ENCODE results near the gene STX16.

STX16 gene

GRCh38 chr20:58650776-58651558, at the start of gene STX16:
Gene STX16 (plus strand): TSS chr20:58651283. CDS start chr20:58652007, 724 bp downstream.
- peak; percentile 83 to 85 for DNase-seq (ENCODE audit: low read depth in 2 of 2)

GRCh38 chr20:58602124-58602523, 49.0 kb upstream of the STX16 start:
- no peak for DNase-seq (ENCODE audit: low read depth in 2 of 2)

GRCh38 chr20:58603721-58604120, 47.4 kb upstream of the STX16 start:
- no peak for DNase-seq (ENCODE audit: low read depth in 2 of 2)

- DNase-seq (ENCODE audit: low read depth in 2 of 2) = no peak
These were observed 46.8 kb upstream of the STX16 start for GRCh38 chr20:58604128-58604881.

GRCh38 chr20:58605292-58606065, 45.6 kb upstream of the STX16 start:
- DNase-seq (ENCODE audit: low read depth in 2 of 2) = no peak

GRCh38 chr20:58606184-58606583, 44.9 kb upstream of the STX16 start:
- no peak for DNase-seq (ENCODE audit: low read depth in 2 of 2)

GRCh38 chr20:58608096-58608840, 42.8 kb upstream of the STX16 start:
- DNase-seq (ENCODE audit: low read depth in 2 of 2) = no peak

GRCh38 chr20:58609026-58609425, 42.1 kb upstream of the STX16 start:
- DNase-seq (ENCODE audit: low read depth in 2 of 2) = no peak

- no peak for DNase-seq (ENCODE audit: low read depth in 2 of 2)
These were observed 40.8 kb upstream of the STX16 start for GRCh38 chr20:58610071-58610800.

- DNase-seq (ENCODE audit: low read depth in 2 of 2) = no peak
These were observed 40.3 kb upstream of the STX16 start for GRCh38 chr20:58610811-58611210.

- DNase-seq (ENCODE audit: low read depth in 2 of 2) = no peak
These were observed 39.6 kb upstream of the STX16 start for GRCh38 chr20:58611236-58612030.

GRCh38 chr20:58612121-58612691, 38.9 kb upstream of the STX16 start:
- no peak for DNase-seq (ENCODE audit: low read depth in 2 of 2)

- no peak for DNase-seq (ENCODE audit: low read depth in 2 of 2)
These were observed 37.8 kb upstream of the STX16 start for GRCh38 chr20:58613061-58613854.

GRCh38 chr20:58614366-58614765, 36.7 kb upstream of the STX16 start:
- no peak for DNase-seq (ENCODE audit: low read depth in 2 of 2)

GRCh38 chr20:58614984-58615760, 35.9 kb upstream of the STX16 start:
- no peak for DNase-seq (ENCODE audit: low read depth in 2 of 2)

- no peak for DNase-seq (ENCODE audit: low read depth in 2 of 2)
These were observed 34.7 kb upstream of the STX16 start for GRCh38 chr20:58616411-58616810.

GRCh38 chr20:58617158-58617557, 33.9 kb upstream of the STX16 start:
- DNase-seq (ENCODE audit: low read depth in 2 of 2) = no peak

All from stimulated activated CD4-positive, alpha-beta T cell treated with anti-CD3 and anti-CD28 coated beads, Interleukin-4, amount 100 ng/mL, for 48 hours (primary cell).